GM19023 (cell line): ENCODE results near the gene C3orf49.
A peak's percentile ranks its signal among the peaks of the same experiment; 100 is the strongest.

Experiments
- ATAC-seq: cut with Tn5 transposase; IDR thresholded peaks from one replicate; pipeline ENCODE4 v1.9.1; 2021; ENCODE audit warnings: mild to moderate bottlenecking, moderate library complexity; ENCODE audit not compliant: unreplicated experiment

Gene C3orf49

DNA sequence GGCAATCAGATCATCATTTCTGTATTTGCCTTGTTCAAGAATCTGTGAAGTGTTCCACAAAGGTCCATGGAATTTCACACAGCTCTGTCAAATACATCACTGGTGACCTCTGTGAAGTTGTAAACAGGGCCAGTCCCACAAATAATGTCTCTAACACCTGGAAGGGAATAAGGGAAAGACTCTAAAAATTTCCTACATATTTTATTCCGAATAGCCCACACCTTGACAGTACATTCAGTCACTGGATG is at the start of gene C3orf49:
TSS of gene C3orf49 (plus strand) at position 149 of the 248 bp plus-strand sequence. CDS start 173 bp downstream, outside the sequence.
- no peak for ATAC-seq

DNA sequence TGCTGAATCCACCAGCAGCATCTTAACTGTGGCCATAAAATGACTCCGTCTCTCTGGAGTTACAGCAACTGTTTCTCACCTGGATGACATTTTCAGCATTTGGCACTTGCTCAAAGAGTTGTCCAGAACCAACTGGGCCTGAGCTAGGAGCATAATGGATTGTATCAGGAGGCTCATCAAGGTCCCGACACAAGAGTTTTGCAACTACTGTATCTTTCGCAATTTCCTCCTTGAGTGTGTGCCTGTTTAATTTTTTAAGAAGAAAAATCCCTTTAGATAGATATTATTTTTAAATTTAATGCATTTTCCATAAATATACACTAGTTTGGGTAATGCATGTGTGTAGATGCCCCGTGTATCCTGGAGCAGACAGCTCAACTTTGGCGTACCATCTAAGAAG is 44.3 kb upstream of the C3orf49 start:
- no peak for ATAC-seq

- ATAC-seq: no peak
Observed at GRCh38 chr3:63779227-63779626, 39.9 kb upstream of the C3orf49 start.

- ATAC-seq: no peak
Observed at GRCh38 chr3:63791974-63792373, 27.1 kb upstream of the C3orf49 start.

GRCh38 chr3:63795438-63795837 is 23.7 kb upstream of the C3orf49 start:
- ATAC-seq: no peak

GRCh38 chr3:63798544-63798943 is 20.6 kb upstream of the C3orf49 start:
- ATAC-seq: no peak

DNA sequence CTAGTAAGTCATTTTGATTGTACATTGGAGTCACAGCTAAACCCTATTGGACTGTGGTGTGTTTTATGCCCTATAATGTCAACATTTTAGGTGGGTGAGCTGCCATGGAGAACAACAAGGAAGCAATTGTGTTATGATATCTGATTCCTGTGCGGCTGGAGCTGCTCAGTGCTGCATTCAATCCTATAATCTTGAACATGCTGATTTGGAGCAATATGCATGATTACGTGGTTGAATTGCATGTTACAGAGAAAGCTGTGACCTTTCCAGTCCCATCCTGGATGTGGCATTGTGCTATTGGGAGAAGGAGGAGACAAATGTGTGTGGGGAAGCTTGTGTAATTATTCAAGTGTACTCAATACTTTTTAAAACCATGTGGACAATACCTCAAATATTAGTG is 20.1 kb upstream of the C3orf49 start:
- ATAC-seq: no peak

DNA sequence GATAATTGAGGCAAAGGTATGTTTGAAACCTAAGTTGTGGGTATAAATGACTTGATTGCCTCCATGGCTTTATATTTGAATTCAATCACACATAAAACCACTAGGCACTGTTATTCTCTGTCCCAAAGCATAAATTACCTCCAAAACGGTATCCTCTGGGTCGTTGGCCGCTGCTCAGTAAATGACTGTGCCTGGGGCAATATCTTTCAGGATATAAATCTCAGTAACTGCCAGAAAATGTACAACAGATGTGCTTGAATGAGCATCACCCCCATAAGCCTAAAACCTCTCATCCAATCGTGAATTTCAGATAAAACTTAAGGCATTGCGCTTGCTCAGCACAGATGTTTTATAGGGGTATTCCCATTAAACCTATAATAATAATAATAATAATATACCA is 19.0 kb upstream of the C3orf49 start:
- no peak for ATAC-seq

DNA sequence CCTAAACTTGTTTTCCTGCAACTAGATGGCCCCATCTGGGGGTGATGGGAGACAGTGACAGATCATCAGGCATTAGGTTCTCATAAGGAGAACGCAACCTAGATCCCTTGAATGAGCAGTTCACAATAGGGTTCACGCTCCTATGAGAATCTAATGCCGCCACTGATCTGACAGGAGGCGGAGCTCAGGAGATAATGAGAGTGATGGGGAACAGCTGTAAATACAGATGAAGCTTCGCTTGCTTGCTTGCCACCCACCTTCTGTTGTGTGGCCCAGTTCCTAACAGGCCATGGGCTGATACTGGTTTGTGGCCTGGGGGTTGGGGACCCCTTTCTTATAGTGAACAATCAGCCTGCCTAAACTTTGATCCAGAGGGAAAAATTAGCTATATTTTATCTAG is 15.2 kb upstream of the C3orf49 start:
- ATAC-seq: no peak

GRCh38 chr3:63807961-63808565 is 11.0 kb upstream of the C3orf49 start:
- no peak for ATAC-seq

DNA sequence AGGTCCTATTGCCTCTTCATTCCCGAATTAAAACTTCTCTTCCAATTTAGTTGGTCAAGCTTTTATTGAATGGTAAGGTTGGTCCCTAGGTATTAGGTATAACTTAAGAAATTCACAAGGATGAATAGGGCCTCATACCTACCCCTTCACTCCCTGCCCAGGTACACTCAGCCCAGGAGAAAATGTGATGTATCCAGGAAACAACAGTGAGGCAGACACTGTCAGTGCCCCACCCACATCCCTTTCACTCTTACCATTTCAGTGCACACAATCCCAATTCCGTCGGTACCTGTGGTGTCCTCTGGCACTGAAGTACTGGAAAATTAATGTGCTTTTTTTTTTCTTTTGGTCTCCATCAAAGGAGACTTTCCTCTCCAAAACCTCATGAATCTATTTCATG is 10.5 kb upstream of the C3orf49 start:
- no peak for ATAC-seq

DNA sequence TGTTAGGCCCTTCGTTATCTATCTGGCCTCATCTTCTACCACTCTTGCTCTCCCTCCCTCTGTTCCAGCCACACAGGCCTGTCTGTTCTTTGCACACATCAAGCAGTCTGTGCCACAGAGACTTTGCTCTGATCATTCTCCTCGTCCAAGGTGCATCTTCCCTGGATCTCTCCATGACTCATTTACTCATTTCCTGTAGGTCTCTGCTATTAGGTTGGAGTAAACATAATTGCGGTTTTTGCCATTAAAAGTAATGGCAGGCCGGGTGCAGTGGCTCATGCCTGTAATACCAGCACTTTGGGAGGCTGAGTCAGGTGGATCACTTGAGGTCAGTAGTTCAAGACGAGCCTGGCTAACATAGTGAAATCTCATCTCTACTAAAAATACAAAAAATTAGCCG is 9.5 kb upstream of the C3orf49 start:
- no peak for ATAC-seq

- ATAC-seq: no peak
Observed at GRCh38 chr3:63814237-63814636, 4.9 kb upstream of the C3orf49 start.

GRCh38 chr3:63817225-63817624 is 1.9 kb upstream of the C3orf49 start:
- no peak for ATAC-seq

DNA sequence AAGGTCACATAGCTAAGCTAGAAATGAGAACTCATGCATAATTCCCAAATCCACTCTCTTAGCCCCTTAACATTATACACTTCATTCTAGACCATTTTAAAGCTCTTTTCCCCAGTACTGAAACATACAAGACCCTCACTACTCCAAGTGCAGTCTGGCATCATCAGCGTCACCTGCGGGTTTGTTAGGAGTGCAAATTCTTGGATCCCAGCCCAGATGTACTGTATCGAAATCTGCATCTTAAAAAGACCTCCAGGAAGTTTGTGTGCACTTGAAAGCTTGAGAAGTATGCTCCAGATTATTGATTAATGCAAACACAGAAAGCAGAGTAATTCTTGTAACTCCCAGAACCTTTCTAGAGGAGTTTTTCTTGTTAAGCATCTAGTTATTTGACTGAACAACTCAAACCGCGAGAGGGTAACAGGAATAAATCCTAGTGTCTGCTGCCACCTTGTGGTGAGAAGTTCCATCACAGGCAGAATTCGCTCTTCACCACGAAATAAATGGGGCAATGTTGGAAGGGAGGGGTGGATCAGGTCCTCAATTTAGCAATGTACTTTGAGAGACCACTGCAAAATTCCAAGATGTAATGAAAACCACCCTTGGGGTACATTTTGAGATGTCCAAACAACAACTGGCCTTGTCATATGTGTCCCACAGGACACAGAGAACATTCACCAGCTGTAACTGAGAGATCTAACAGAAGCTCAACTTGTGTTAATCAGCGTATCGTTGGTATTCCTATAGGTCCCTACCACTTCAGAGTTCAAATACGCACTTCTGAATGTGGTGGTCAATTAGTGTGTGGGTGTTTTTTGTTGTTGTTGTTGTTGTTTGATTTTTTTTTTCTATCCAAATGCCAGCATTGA is 583 bp upstream of the C3orf49 start:
- ATAC-seq: peak; percentile 92

- ATAC-seq: no peak
Observed at GRCh38 chr3:63824309-63824708, 5.2 kb downstream of the C3orf49 start.

GRCh38 chr3:63830526-63830925 is 11.4 kb downstream of the C3orf49 start:
- no peak for ATAC-seq

DNA sequence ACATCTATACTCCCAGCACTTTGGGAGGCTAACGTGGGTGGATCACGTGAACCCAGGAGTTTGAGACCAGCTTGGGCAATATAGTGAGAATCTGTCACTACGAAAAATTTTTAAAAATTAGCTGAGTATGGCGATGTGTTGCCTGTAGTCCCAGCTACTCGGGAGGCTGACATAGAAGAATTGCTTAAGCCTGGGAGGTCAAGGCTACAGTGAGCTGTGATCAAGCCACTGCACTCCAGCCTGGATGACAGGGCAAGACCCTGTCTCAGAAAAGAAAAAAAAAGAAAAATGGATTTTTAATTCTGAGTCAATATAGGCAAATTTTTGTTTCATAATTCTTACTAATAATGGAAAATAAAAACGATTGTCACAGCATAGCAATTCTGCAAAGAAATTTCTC is 13.3 kb downstream of the C3orf49 start:
- ATAC-seq: no peak

GRCh38 chr3:63841704-63842103 is 22.6 kb downstream of the C3orf49 start:
- no peak for ATAC-seq

DNA sequence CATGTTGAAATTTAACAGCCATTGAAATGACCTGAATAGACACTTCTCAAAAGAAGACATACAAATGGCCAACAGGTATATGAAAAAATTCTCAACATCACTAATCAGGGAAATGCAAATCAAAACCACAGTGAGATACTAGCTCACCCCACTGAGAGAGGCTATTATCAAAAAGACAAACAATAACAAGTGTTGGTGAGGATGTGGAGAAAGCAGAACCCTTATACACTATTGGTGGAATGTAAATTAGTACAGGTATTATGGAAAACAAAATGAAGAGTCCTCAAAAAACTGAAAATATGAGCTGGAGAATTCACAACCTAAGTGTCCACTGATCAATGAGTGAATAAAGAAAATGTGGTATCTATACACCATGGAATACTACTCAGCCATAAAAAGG is 23.0 kb downstream of the C3orf49 start:
- no peak for ATAC-seq

- ATAC-seq: no peak
Observed at GRCh38 chr3:63845215-63845614, 26.1 kb downstream of the C3orf49 start.

GRCh38 chr3:63847718-63848450 is 28.8 kb downstream of the C3orf49 start:
- no peak for ATAC-seq
